BLaER1 treated with 17β-estradiol and CSF1 and Interleukin-3, amounts not matched to agents 10 nM and 100 nM (cell line): ENCODE measurements around the gene NOS1AP.
A peak's percentile ranks its signal among the peaks of the same experiment; 100 is the strongest.

Source experiments
- H3K27ac ChIP-seq, 11 experiments: shearing (Covaris generic); formaldehyde crosslinking; 2 replicates each; pipeline ENCODE4 v1.8.1; 2022
- H3K27me3 ChIP-seq, 11 experiments: shearing (Covaris generic); formaldehyde crosslinking; 2 replicates each; pipeline ENCODE4 v1.8.1; 2022
- H3K36me3 ChIP-seq, 11 experiments: shearing (Covaris generic); formaldehyde crosslinking; 2 replicates each; pipeline ENCODE4 v1.8.1; 2022
- H3K4me1 ChIP-seq, 10 experiments: shearing (Covaris generic); formaldehyde crosslinking; 2 replicates each; pipeline ENCODE4 v1.8.1; 2022
- H3K4me2 ChIP-seq, 11 experiments: shearing (Covaris generic); formaldehyde crosslinking; 2 replicates each; pipeline ENCODE4 v1.8.1; 2022
- H3K4me3 ChIP-seq, 10 experiments: shearing (Covaris generic); formaldehyde crosslinking; 2 replicates each; pipeline ENCODE4 v1.8.1; 2022
- H3K9ac ChIP-seq, 11 experiments: shearing (Covaris generic); formaldehyde crosslinking; 2 replicates each; pipeline ENCODE4 v1.8.1; 2022
- H3K9me3 ChIP-seq, 11 experiments: shearing (Covaris generic); formaldehyde crosslinking; replicated peaks in 1 of 11; 2 replicates each; pipeline ENCODE4 v1.8.1; 2022
- H4K20me1 ChIP-seq, 11 experiments: shearing (Covaris generic); formaldehyde crosslinking; 2 replicates each; pipeline ENCODE4 v1.8.1; 2022
- Cebpa-rat ChIP-seq, 11 experiments: shearing (Covaris generic); IDR thresholded peaks; 2 replicates each; pipeline ENCODE4 v1.8.1; 2022

NOS1AP gene

DNA sequence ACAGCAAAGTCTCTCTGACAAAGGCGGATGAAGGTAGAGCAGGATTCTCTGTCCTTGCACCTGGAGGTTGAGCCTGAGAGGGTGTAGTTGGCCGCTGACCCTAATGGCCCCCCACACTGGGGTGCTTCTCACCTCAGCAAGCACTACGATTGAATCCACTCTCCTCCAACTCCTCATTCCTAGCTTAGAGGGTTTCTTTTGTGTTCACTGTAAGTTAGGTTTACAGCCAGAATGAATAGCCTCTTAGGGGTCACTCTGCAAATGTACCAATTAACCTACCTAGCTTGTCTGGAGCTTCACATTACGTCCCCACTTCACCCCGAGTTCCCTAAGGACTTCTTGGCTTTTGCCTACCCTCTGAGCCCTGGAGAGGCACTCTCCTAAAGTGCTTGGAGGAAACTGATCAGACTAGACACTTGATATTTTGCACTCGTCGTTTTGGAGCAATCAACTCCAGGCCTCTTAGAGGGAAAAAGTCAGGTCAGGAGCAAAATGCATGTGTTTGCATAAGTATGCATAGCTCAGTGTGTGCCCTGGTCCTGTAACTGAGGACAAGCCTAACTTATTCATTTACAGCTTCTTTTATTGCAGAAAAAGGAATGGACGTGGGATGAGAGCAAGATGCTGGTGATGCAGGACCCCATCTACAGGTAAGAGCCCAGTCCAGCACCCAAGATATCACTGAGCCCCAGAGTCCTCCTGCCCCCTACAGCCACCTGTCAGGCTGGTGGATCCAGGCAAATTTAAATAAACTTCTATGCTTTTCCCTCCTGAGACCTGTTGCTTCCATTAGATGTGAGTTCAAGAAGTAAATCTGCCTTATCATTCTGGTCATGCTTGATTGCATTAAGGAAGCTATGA, 230.8 kb downstream of the NOS1AP start:
- H3K9ac ChIP-seq = no peak overlapping the region
- no peaks in the 10 kb centered on the region for H3K27me3 ChIP-seq
- no peaks in the 10 kb centered on the region for H4K20me1 ChIP-seq
- H3K9me3 ChIP-seq = peaks cover 0 to 10% (median 5%) of the 10 kb centered on the region in 11 experiments; a peak in 8 of 22 replicates
- H3K4me1 ChIP-seq = peaks cover 0 to 23% (median 6%) of the 10 kb centered on the region in 10 experiments; a peak in 8 of 20 replicates
- H3K36me3 ChIP-seq = no peaks in the 10 kb centered on the region
- no peak for TF ChIP-seq Cebpa-rat (IDR thresholded peaks at IDR 0.05)
- H3K27ac ChIP-seq = no peak overlapping the region
- no peak overlapping the region for H3K4me3 ChIP-seq
- H3K4me2 ChIP-seq = 0 out of 22 replicates have a peak overlapping the region, but pooled peaks of 1 of the 11 experiments have one; percentile 7

DNA sequence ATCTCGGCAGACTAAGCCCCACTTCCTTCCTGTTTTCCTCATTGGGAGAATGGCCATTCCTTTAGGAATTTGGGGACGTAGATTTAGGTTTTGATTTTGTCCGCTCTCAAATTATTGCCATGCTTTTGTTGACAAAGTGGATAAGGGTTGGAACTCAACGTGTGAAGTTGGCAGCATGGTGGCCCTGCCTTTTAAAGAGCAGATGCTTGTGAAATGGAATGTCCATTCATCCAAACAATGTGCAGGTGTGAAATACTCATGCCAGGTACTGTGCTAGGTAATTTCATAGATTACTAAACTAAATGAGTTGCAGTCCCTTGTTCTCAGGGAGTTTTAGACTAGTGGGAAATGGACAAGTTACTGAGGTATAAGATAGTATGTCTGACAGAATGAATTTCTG, 232.2 kb downstream of the NOS1AP start:
- no peak for TF ChIP-seq Cebpa-rat (IDR thresholded peaks at IDR 0.05)
- H3K4me1 ChIP-seq = peaks cover 0 to 23% (median 6%) of the 10 kb centered on the region in 10 experiments; a peak in 8 of 20 replicates
- H4K20me1 ChIP-seq = no peaks in the 10 kb centered on the region
- H3K36me3 ChIP-seq = no peaks in the 10 kb centered on the region
- H3K9me3 ChIP-seq = peaks cover 0 to 10% (median 5%) of the 10 kb centered on the region in 11 experiments; a peak in 8 of 22 replicates
- no peaks in the 10 kb centered on the region for H3K27me3 ChIP-seq
- peak overlapping the region in 1 of 11 experiments; percentile 47; a peak in 1 of 22 replicates for H3K4me2 ChIP-seq
- H3K4me3 ChIP-seq = no peak overlapping the region
- H3K9ac ChIP-seq = no peak overlapping the region
- H3K27ac ChIP-seq = no peak overlapping the region

DNA sequence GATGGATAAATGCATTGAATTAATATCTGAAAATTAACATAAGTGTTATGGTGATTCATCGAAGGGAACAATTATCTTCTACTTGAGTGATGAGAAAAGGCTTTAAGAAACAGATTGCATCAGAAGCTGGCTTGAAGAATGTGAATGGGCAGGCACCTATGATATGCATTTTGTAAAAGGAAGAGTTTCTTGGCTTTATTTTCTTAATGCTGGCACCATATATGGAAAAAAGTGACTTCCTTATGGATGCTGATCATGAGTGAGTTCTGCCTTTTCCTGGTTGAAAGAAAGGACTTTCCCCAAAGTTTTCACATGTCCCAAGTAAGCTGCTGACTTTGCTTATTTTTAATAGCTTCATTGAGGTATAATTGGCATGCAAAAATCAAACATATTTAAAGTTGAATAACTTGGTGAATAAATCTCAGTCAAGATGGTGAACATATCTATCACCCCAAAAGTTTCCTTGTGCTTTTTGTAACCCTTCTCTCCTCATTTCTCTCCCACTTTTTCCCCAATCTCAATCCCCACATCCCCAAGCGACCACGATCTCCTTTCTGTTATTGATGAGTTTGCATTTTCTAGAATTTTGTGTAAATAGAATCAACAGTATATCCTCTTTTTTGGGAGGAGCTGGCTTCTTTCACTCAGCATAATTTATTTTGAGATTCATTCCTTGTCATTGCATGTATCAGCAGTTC, 233.0 kb downstream of the NOS1AP start:
- H3K27ac ChIP-seq = no peak overlapping the region
- no peak overlapping the region for H3K9ac ChIP-seq
- TF ChIP-seq Cebpa-rat (IDR thresholded peaks at IDR 0.05) = no peak
- H3K9me3 ChIP-seq = peaks cover 0 to 15% (median 9%) of the 10 kb centered on the region in 11 experiments; a peak in 12 of 22 replicates
- H3K27me3 ChIP-seq = no peaks in the 10 kb centered on the region
- peak overlapping the region in 3 of 11 experiments; percentile 11 to 57 (median 47); a peak in 5 of 22 replicates for H3K4me2 ChIP-seq
- peaks cover 0 to 23% (median 6%) of the 10 kb centered on the region in 10 experiments; a peak in 5 of 20 replicates for H3K4me1 ChIP-seq
- no peak overlapping the region for H3K4me3 ChIP-seq
- no peaks in the 10 kb centered on the region for H3K36me3 ChIP-seq
- no peaks in the 10 kb centered on the region for H4K20me1 ChIP-seq

DNA sequence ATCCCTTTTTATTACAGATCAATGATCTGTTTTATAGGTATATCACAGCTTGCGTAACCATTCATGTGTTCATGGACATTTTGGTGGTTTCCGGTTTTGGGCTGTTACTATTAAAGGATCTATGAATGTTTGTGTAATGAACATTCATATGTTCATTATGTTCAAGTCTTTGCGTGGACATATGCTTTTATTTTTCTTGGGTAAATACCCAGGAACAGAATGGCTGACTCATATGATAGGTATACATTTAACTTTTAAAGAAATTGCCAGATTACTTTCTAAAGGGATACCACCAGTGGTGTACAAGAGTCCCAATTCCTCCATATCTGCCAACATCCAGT, 233.5 kb downstream of the NOS1AP start:
- no peak overlapping the region for H3K9ac ChIP-seq
- no peaks in the 10 kb centered on the region for H4K20me1 ChIP-seq
- H3K27me3 ChIP-seq = no peaks in the 10 kb centered on the region
- H3K4me1 ChIP-seq = peaks cover 0 to 23% (median 6%) of the 10 kb centered on the region in 10 experiments; a peak in 5 of 20 replicates
- no peak for TF ChIP-seq Cebpa-rat (IDR thresholded peaks at IDR 0.05)
- H3K9me3 ChIP-seq = peaks cover 4 to 21% (median 14%) of the 10 kb centered on the region in 11 experiments; a peak in 16 of 22 replicates
- H3K4me3 ChIP-seq = no peak overlapping the region
- no peaks in the 10 kb centered on the region for H3K36me3 ChIP-seq
- no peak overlapping the region for H3K27ac ChIP-seq
- H3K4me2 ChIP-seq = peak overlapping the region in 3 of 11 experiments; percentile 11 to 57 (median 47); a peak in 5 of 22 replicates

DNA sequence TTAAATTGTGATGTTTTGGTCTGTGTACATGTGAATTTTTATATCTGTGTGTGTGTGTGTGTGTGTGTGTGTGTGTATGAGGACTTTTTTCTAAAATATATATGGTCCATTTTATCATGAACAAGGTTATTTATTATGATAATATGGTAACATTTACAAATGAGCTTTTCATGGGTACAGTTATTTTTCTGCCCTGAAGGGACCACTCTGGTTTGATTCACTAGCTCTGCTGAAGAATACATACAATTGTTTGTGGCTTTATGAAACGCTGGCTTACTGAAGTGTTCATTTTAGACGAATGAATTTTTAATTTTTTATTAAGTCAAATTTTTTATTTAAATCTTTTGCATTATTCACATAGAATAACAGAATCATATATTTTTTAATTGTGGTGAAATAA, 235.2 kb downstream of the NOS1AP start:
- Histone ChIP-seq H3K9me3 (peaks cover 10 to 27% (median 20%) of the 10 kb centered on the region in 11 experiments; a peak in 18 of 22 replicates), H3K27ac (no peak overlapping the region), H4K20me1 (no peaks in the 10 kb centered on the region), H3K4me1 (peaks cover 0 to 23% (median 6%) of the 10 kb centered on the region in 10 experiments; a peak in 5 of 20 replicates), H3K27me3 (no peaks in the 10 kb centered on the region), H3K4me2 (no peak overlapping the region), H3K4me3 (no peak overlapping the region), H3K9ac (no peak overlapping the region), H3K36me3 (no peaks in the 10 kb centered on the region)
- no peak for TF ChIP-seq Cebpa-rat (IDR thresholded peaks at IDR 0.05)

DNA sequence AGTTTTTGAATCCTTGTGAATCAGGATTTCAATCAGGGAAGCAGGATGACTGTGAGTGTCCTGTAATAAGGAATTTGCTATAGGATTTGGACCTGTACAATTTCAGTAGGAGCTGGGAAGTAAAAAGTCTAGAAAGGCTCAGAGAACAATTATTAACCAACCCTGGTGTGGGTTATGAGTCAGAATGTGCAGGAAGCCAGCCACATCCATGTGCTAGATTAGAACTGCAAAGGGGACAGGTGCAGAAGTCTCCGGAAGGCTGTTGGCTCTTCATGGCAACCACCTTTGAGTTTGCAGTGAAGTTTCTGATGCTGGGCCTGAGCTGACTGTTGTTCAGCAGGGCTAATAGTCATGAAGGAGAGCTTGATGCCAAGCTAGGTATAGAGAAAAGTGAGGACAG, 236.5 kb downstream of the NOS1AP start:
- TF ChIP-seq Cebpa-rat (IDR thresholded peaks at IDR 0.05) = no peak
- peaks cover 0 to 33% (median 10%) of the 10 kb centered on the region in 10 experiments; a peak in 15 of 20 replicates for H3K4me1 ChIP-seq

DNA sequence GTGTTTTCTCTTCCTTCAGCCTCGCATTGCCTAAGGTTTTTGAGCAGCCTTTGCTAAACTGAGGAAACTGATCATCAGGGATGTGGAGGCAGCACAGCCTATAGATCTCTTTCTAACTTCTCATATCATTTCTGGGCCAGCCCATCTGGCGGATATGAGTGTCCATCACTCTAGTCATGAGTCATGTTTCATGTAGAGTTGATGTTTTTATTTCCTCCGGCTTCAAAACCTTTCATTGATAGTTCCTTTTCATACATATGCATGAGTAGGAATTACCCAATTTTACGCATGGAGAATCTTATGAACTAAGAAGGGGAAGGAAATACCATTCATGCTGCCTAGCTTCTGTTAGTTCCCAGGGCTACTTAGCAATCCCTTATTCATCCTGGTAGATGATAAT, 240.8 kb downstream of the NOS1AP start:
- peak overlapping the region in 4 of 11 experiments; percentile 16 to 56 (median 30); a peak in 7 of 22 replicates for H3K27ac ChIP-seq
- no peaks in the 10 kb centered on the region for H3K36me3 ChIP-seq
- H3K4me3 ChIP-seq = no peak overlapping the region
- H3K4me2 ChIP-seq = peak overlapping the region in 10 of 11 experiments; percentile 6 to 75 (median 56); a peak in 17 of 22 replicates
- H3K9ac ChIP-seq = no peak overlapping the region
- 0 out of 22 replicates have a peak, but pooled peaks of 1 of the 11 experiments have one; percentile 28 for TF ChIP-seq Cebpa-rat (IDR thresholded peaks at IDR 0.05)
- no peaks in the 10 kb centered on the region for H4K20me1 ChIP-seq
- no peaks in the 10 kb centered on the region for H3K27me3 ChIP-seq
- peaks cover 0 to 16% (median 11%) of the 10 kb centered on the region in 10 experiments; a peak in 15 of 20 replicates for H3K4me1 ChIP-seq
- peaks cover 10 to 18% (median 14%) of the 10 kb centered on the region in 11 experiments; a peak in 18 of 22 replicates for H3K9me3 ChIP-seq

More for the DNA sequence above, 236.5 kb downstream of the NOS1AP start:
- Histone ChIP-seq H3K9me3 (peaks cover 10 to 26% (median 19%) of the 10 kb centered on the region in 11 experiments; a peak in 18 of 22 replicates), H3K27me3 (no peaks in the 10 kb centered on the region), H3K36me3 (no peaks in the 10 kb centered on the region), H3K27ac (no peak overlapping the region), H3K4me2 (no peak overlapping the region), H3K4me3 (no peak overlapping the region), H3K9ac (no peak overlapping the region), H4K20me1 (no peaks in the 10 kb centered on the region)

DNA sequence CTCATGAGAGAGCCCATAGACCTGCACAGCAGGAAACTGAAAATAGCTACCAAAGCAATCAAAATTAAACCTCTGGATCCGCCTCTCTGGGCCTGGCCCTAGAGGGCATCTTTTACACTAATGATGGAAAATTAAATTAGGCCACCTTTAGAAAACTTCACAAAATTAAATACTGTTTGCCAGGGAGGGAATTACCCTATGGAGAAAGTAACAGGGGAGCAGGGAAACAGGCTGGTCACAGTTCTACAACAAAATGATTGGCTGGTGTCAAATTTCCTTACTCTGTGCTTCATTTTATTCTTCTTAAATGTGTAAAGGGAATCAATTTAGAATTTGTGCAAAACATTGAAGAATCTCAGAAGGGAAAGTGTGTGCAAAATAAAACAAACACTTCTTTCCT, 244.7 kb downstream of the NOS1AP start:
- Histone ChIP-seq H3K4me3 (no peak overlapping the region), H3K27ac (no peak overlapping the region), H3K27me3 (no peaks in the 10 kb centered on the region), H3K4me2 (no peak overlapping the region), H4K20me1 (no peaks in the 10 kb centered on the region), H3K4me1 (peaks cover 0 to 16% (median 11%) of the 10 kb centered on the region in 10 experiments; a peak in 15 of 20 replicates), H3K36me3 (no peaks in the 10 kb centered on the region), H3K9ac (no peak overlapping the region), H3K9me3 (no peaks in the 10 kb centered on the region)
- no peak for TF ChIP-seq Cebpa-rat (IDR thresholded peaks at IDR 0.05)

DNA sequence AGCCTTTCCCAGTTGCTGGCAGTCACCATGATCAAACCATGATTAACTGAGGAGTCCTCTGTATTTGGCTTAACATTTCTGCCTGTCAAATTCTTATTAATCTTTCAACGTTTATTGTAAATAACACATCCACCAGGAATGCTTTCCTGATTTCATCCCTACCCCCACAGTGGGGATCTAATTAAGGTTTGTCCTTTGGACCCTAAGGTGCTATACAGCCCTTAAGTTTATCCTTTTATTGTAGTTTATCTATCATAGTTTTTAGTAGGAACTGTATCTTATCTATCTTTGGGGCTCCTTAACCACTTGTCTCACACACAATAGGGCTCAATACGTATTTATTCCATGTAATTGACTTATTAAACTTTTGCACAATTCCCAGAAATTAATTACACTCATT, 246.2 kb downstream of the NOS1AP start:
- Histone ChIP-seq H3K9ac (no peak overlapping the region), H3K27me3 (no peaks in the 10 kb centered on the region), H3K27ac (no peak overlapping the region), H3K4me2 (no peak overlapping the region), H3K36me3 (no peaks in the 10 kb centered on the region), H4K20me1 (no peaks in the 10 kb centered on the region), H3K4me3 (no peak overlapping the region), H3K4me1 (peaks cover 0 to 7% (median 5%) of the 10 kb centered on the region in 10 experiments; a peak in 15 of 20 replicates), H3K9me3 (no peaks in the 10 kb centered on the region; a peak in 1 of 22 replicates)
- TF ChIP-seq Cebpa-rat (IDR thresholded peaks at IDR 0.05) = no peak
